GM23338 (cell line): ENCODE results near the gene SLC6A7. TPM values are rescaled to one million over a fixed set of nuclear protein-coding genes. Genes with fewer than 3 reads are reported as not detected.

Experiments used
- ATAC-seq: fragments of 200-7000 bp; cut with Tn5 transposase; 3 replicates; pipeline ENCODE4 v1.9.1; 2020
- DNase-seq: peaks from one replicate; pipeline ENCODE4 v3.0.0-alpha.2; 2015; ENCODE audit warnings: low spot score
- H2AFZ ChIP-seq: fragments of 200-600 bp; sonication (generic); 2 replicates; pipeline ENCODE4 v1.8.0; 2016; ENCODE audit warnings: antibody characterized with exemption, mild to moderate bottlenecking, moderate library complexity
- H3F3A ChIP-seq: fragments of 200-600 bp; sonication (generic); replicated peaks from 2 replicates; pipeline ENCODE4 v1.8.0; 2017; ENCODE audit warnings: antibody characterized with exemption, mixed run types, low read depth
- H3K27ac ChIP-seq: fragments of 200-600 bp; sonication (generic); 2 replicates; pipeline ENCODE4 v1.6.1; 2016; ENCODE audit warnings: low read depth
- H3K27me3 ChIP-seq: fragments of 200-600 bp; sonication (generic); 2 replicates; pipeline ENCODE4 v1.8.0; 2016; ENCODE audit warnings: mild to moderate bottlenecking, mixed run types, moderate library complexity; ENCODE audit not compliant: insufficient read depth
- H3K36me3 ChIP-seq: fragments of 200-600 bp; sonication (generic); 2 replicates; pipeline ENCODE4 v1.8.0; 2016; ENCODE audit warnings: mild to moderate bottlenecking; ENCODE audit not compliant: insufficient read depth
- H3K4me1 ChIP-seq: fragments of 200-600 bp; sonication (generic); 2 replicates; pipeline ENCODE4 v1.8.0; 2016; ENCODE audit warnings: mild to moderate bottlenecking, moderate library complexity; ENCODE audit not compliant: insufficient read depth
- H3K4me2 ChIP-seq: fragments of 200-600 bp; sonication (generic); 2 replicates; pipeline ENCODE4 v1.7.1; 2017; ENCODE audit warnings: mixed run types
- H3K4me3 ChIP-seq: fragments of 200-600 bp; sonication (generic); 2 replicates; pipeline ENCODE4 v1.6.1; 2016; ENCODE audit warnings: mixed run types
- H3K79me2 ChIP-seq: fragments of 200-600 bp; sonication (generic); replicated peaks from 2 replicates; pipeline ENCODE4 v1.8.0; 2017; ENCODE audit warnings: mild to moderate bottlenecking; ENCODE audit not compliant: insufficient read depth
- H3K9me2 ChIP-seq: fragments of 200-600 bp; sonication (generic); 2 replicates; pipeline ENCODE4 v1.8.0; 2017; ENCODE audit not compliant: insufficient read depth
- H4K20me1 ChIP-seq: fragments of 200-600 bp; sonication (generic); replicated peaks from 2 replicates; pipeline ENCODE4 v1.8.0; 2017; ENCODE audit warnings: mild to moderate bottlenecking; ENCODE audit not compliant: insufficient read depth
- H3K27ac Mint-ChIP-seq: 2 replicates; pipeline ENCODE4 v1.8.0; 2020; ENCODE audit warnings: inconsistent platforms, mild to moderate bottlenecking, moderate library complexity, mixed read lengths
- H3K27me3 Mint-ChIP-seq: 3 replicates; pipeline ENCODE4 v1.8.0; 2022; ENCODE audit warnings: low read depth, mild to moderate bottlenecking, moderate library complexity, mixed read lengths, inconsistent platforms; ENCODE audit not compliant: insufficient read depth, poor library complexity
- H3K36me3 Mint-ChIP-seq: 3 replicates; pipeline ENCODE4 v1.8.0; 2021; ENCODE audit warnings: low read depth, mild to moderate bottlenecking, inconsistent platforms, moderate library complexity, mixed read lengths
- H3K4me1 Mint-ChIP-seq: 3 replicates; pipeline ENCODE4 v1.8.0; 2020; ENCODE audit warnings: mild to moderate bottlenecking, inconsistent platforms, mixed read lengths
- H3K4me3 Mint-ChIP-seq: 3 replicates; pipeline ENCODE4 v1.8.0; 2021; ENCODE audit warnings: moderate library complexity, mild to moderate bottlenecking, inconsistent platforms, mixed read lengths
- H3K9me3 Mint-ChIP-seq: 3 replicates; pipeline ENCODE4 v1.8.0; 2020; ENCODE audit warnings: moderate library complexity, mild to moderate bottlenecking, inconsistent platforms, mixed read lengths
- CREB1 ChIP-seq: fragments of 250-450 bp; sonication (Bioruptor Pico); IDR thresholded peaks from 2 replicates; pipeline ENCODE4 v1.5.0; 2020; ENCODE audit warnings: low read depth, mild to moderate bottlenecking, moderate library complexity
- EZH2phosphoT487 ChIP-seq: fragments of 200-600 bp; sonication (generic); IDR thresholded peaks from one replicate; pipeline ENCODE4 v1.8.1; 2018; ENCODE audit warnings: antibody characterized with exemption; ENCODE audit not compliant: unreplicated experiment
- STAT1 ChIP-seq: IDR thresholded peaks from one replicate; pipeline ENCODE4 v1.6.1; 2016; ENCODE audit warnings: antibody characterized with exemption; ENCODE audit not compliant: unreplicated experiment
- ZNF114 ChIP-seq: fragments of 250-450 bp; sonication (Bioruptor Pico); IDR thresholded peaks from 2 replicates; pipeline ENCODE4 v1.5.0; 2020; ENCODE audit warnings: mild to moderate bottlenecking, moderate library complexity
- ZNF331 ChIP-seq: fragments of 250-450 bp; sonication (Bioruptor Pico); IDR thresholded peaks from 2 replicates; pipeline ENCODE4 v1.5.0; 2020; ENCODE audit warnings: low read depth, mild to moderate bottlenecking, moderate library complexity
- polyA plus RNA-seq: library from polyadenylated mRNA; unstranded; fragments of >200 nt; fragmentation: Nextera tagmentation; extraction: Ambion mirVana; gene quantifications from 2 replicates; pipeline ENCODE4 v1.2.1, GENCODE V29; 2016
- total RNA-seq: library from RNA; depleted of rRNA; stranded (reverse); fragments of >200 nt; shearing (Covaris generic); gene quantifications from 2 replicates; pipeline ENCODE4 v1.2.3, GENCODE V29; 2014
- TF ChIP-seq, protein P1 (sequence below): fragments of 250-450 bp; sonication (Bioruptor Pico); IDR thresholded peaks from 2 replicates; pipeline ENCODE4 v1.5.0; 2020; ENCODE audit warnings: mild to moderate bottlenecking, moderate library complexity

Gene SLC6A7
- total and polyA plus RNA-seq, 2 experiments from 2014 or later = not detected

DNA sequence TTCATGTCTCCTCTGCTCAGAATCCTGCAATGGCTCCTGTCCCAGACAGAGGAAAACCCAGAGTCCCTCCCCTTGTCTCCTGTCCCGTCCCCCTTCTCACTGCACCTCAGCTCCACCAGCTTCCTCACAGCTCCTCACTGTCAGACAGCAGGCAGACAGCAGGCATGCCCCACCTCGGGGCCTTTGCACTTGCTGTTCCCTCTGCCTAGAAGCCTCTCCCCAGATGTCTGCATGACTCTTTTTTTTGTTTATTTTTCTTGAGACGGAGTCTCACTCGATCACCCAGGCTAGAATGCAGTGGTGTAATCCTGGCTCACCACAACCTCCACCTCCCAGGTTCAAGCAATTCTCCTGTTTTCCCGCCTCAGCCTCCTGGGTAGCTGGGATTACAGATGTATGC is 8.8 kb upstream of the SLC6A7 start:
- Mint-ChIP-seq H3K4me1 (peaks cover 16% of the 10 kb centered on the region), H3K9me3 (no peaks in the 10 kb centered on the region), H3K36me3 (no peaks in the 10 kb centered on the region), H3K27me3 (peaks cover 19% of the 10 kb centered on the region), H3K27ac (no peak overlapping the region), H3K4me3 (no peak overlapping the region)
- no peak overlapping the region for H3K27ac ChIP-seq
- H2AFZ ChIP-seq = no peak overlapping the region
- no peaks in the 10 kb centered on the region for H3F3A ChIP-seq
- H4K20me1 ChIP-seq = no peaks in the 10 kb centered on the region
- no peak for TF ChIP-seq ZNF114 (CRISPR knock-in tag)
- no peak for TF ChIP-seq CREB1 (CRISPR knock-in tag)
- no peak for TF ChIP-seq ZNF331
- no peak for TF ChIP-seq STAT1
- no peaks in the 10 kb centered on the region; the same call in 1 of the 2 replicates for H3K27me3 ChIP-seq
- ATAC-seq (no peak), DNase-seq (no peak)
- H3K4me3 ChIP-seq = no peak overlapping the region
- no peak overlapping the region for H3K4me2 ChIP-seq
- no peaks in the 10 kb centered on the region for H3K36me3 ChIP-seq
- H3K79me2 ChIP-seq = no peaks in the 10 kb centered on the region
- H3K9me2 ChIP-seq = no peaks in the 10 kb centered on the region
- H3K4me1 ChIP-seq = peaks cover 6% of the 10 kb centered on the region; the same call in 1 of the 2 replicates

DNA sequence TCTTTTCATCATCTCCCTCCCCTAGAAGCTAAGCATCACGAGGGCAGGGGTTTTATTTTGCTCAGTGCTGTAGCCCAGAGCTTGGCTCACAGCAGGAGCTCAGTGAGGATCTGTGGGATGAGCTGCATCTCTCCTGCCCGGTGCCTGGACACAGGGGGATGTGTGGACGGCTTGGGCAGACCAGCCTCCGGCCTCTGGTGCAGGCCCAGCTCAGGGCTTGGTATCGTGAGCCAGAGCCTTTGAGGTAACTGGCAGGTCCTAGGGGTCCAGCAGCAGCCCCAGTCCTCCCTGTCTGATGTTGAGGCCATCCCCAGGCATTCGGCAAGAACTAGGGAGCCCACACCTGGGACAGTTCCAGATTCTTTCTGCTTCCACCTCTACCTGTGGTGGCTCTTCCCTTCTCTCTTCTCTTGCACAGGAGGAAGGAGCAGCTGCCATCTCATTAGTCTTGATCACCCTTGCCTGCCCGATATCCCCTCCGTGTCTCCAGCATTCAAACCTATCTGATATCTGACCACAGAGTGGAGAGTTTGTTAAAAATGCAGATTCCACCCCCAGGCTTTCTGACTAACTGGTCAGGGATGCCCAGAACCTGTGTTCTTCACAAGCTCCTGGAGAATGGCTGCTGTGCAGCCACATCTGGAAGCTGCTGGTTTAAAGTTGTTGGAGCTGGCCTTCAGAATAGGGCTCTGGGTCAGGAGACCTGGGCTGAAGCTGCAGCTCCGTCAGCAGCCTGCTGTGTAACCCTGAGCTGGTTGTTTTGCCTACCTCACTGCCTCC is 7.9 kb upstream of the SLC6A7 start:
- H3K27me3 Mint-ChIP-seq = peaks cover 25% of the 10 kb centered on the region

More for the DNA sequence above, 7.9 kb upstream of the SLC6A7 start:
- peaks cover 22% of the 10 kb centered on the region for H3K4me1 Mint-ChIP-seq
- Histone ChIP-seq H4K20me1 (no peaks in the 10 kb centered on the region), H3K36me3 (no peaks in the 10 kb centered on the region), H3K4me3 (no peak overlapping the region), H3K27ac (no peak overlapping the region), H3F3A (no peaks in the 10 kb centered on the region), H3K79me2 (no peaks in the 10 kb centered on the region), H3K4me2 (no peak overlapping the region), H3K27me3 (peaks cover 9% of the 10 kb centered on the region; the same call in 1 of the 2 replicates), H3K9me2 (no peaks in the 10 kb centered on the region), H2AFZ (no peak overlapping the region), H3K4me1 (peaks cover 6% of the 10 kb centered on the region; the same call in 1 of the 2 replicates)
- TF ChIP-seq STAT1 (no peak), EZH2phosphoT487 (no peak), ZNF114 (CRISPR knock-in tag) (no peak)
- TF ChIP-seq, protein P1, sequence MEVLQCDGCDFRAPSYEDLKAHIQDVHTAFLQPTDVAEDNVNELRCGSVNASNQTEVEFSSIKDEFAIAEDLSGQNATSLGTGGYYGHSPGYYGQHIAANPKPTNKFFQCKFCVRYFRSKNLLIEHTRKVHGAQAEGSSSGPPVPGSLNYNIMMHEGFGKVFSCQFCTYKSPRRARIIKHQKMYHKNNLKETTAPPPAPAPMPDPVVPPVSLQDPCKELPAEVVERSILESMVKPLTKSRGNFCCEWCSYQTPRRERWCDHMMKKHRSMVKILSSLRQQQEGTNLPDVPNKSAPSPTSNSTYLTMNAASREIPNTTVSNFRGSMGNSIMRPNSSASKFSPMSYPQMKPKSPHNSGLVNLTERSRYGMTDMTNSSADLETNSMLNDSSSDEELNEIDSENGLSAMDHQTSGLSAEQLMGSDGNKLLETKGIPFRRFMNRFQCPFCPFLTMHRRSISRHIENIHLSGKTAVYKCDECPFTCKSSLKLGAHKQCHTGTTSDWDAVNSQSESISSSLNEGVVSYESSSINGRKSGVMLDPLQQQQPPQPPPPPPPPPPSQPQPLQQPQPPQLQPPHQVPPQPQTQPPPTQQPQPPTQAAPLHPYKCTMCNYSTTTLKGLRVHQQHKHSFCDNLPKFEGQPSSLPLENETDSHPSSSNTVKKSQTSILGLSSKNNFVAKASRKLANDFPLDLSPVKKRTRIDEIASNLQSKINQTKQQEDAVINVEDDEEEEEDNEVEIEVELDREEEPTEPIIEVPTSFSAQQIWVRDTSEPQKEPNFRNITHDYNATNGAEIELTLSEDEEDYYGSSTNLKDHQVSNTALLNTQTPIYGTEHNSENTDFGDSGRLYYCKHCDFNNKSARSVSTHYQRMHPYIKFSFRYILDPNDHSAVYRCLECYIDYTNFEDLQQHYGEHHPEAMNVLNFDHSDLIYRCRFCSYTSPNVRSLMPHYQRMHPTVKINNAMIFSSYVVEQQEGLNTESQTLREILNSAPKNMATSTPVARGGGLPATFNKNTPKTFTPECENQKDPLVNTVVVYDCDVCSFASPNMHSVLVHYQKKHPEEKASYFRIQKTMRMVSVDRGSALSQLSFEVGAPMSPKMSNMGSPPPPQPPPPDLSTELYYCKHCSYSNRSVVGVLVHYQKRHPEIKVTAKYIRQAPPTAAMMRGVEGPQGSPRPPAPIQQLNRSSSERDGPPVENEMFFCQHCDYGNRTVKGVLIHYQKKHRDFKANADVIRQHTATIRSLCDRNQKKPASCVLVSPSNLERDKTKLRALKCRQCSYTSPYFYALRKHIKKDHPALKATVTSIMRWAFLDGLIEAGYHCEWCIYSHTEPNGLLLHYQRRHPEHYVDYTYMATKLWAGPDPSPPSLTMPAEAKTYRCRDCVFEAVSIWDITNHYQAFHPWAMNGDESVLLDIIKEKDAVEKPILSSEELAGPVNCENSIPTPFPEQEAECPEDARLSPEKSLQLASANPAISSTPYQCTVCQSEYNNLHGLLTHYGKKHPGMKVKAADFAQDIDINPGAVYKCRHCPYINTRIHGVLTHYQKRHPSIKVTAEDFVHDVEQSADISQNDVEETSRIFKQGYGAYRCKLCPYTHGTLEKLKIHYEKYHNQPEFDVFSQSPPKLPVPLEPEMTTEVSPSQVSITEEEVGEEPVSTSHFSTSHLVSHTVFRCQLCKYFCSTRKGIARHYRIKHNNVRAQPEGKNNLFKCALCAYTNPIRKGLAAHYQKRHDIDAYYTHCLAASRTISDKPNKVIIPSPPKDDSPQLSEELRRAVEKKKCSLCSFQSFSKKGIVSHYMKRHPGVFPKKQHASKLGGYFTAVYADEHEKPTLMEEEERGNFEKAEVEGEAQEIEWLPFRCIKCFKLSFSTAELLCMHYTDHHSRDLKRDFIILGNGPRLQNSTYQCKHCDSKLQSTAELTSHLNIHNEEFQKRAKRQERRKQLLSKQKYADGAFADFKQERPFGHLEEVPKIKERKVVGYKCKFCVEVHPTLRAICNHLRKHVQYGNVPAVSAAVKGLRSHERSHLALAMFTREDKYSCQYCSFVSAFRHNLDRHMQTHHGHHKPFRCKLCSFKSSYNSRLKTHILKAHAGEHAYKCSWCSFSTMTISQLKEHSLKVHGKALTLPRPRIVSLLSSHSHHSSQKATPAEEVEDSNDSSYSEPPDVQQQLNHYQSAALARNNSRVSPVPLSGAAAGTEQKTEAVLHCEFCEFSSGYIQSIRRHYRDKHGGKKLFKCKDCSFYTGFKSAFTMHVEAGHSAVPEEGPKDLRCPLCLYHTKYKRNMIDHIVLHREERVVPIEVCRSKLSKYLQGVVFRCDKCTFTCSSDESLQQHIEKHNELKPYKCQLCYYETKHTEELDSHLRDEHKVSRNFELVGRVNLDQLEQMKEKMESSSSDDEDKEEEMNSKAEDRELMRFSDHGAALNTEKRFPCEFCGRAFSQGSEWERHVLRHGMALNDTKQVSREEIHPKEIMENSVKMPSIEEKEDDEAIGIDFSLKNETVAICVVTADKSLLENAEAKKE = no peak
- DNase-seq = no peak
- no peak overlapping the region for H3K27ac Mint-ChIP-seq
- no peaks in the 10 kb centered on the region for H3K9me3 Mint-ChIP-seq
- no peak for ATAC-seq
- no peak overlapping the region for H3K4me3 Mint-ChIP-seq
- no peaks in the 10 kb centered on the region for H3K36me3 Mint-ChIP-seq
